ENCODE results near the gene PGF.
A peak's percentile ranks its signal among the peaks of the same experiment; 100 is the strongest.
"Not testable (repeated sequence)": the region's sequence is repeated elsewhere in the genome, so short reads cannot be mapped to it uniquely, and the experiment has no call there.

PGF gene

GRCh38 chr14:74955229-74956026, at the start of gene PGF:
TSS of gene PGF (minus strand) at chr14:74955597. CDS start at chr14:74955242, 355 bp downstream.
- DNase-seq (ENCODE audit: low spot score): peak; percentile 78

DNA sequence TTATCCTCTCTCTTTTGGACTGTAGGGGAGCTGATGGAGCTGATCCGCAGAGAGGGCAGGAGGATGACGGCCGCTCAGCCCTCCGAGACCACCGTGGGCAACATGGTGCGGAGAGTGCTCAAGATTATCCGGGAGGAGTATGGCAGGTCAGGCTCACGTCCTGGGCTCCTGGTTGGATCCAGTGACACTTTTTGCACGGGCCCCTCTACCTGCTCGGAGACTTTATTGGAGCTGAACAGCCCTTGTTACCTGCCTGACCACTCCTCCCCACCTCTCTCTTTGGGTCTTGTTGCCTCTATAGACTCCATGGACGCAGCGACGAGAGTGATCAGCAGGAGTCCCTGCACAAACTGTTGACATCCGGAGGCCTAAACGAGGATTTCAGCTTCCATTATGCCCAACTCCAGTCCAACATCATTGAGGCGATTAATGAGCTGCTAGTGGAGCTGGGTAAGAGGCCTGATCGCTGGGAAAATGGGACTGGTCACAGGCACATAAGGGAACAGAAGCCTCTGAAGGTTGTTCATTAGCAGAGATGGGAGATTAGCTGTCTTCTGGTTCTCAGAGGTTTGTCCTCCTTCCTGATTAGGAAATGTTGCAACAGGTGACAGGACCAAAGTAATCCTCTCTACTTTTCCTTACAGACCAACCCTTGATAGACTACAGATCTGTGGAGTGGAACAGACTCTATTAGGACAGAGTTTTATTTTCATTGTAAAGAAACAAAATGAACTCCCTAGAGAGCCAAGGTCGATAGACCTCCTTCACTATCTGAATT, 48.0 kb upstream of the PGF start:
- no peak for DNase-seq (ENCODE audit: low spot score)

GRCh38 chr14:75002392-75003249, 47.2 kb upstream of the PGF start, which contains the start of gene EIF2B2:
TSS of gene EIF2B2 (plus strand) at chr14:75002921. CDS start at chr14:75002991, 70 bp downstream.
- DNase-seq (ENCODE audit: low spot score): peak; percentile 95

DNA sequence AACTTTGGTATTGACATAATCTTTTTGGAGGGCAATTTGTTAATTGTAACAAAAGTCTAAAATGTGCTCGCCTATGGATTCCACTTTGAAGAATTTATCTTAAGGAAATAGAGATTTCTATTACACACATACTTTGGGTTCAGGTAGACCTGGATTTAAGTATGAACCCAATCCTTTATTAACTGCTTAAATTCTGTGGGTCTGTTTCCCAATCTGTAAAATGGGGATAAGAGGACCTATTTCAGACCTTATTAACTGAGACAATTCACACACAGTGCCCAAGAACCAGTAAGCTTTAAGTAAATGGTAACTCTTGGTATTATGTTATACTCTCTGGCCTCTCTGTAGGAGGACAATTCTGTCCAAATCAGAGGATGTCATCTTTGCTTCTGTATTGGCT, 46.5 kb upstream of the PGF start:
- DNase-seq (ENCODE audit: low spot score): no peak

DNA sequence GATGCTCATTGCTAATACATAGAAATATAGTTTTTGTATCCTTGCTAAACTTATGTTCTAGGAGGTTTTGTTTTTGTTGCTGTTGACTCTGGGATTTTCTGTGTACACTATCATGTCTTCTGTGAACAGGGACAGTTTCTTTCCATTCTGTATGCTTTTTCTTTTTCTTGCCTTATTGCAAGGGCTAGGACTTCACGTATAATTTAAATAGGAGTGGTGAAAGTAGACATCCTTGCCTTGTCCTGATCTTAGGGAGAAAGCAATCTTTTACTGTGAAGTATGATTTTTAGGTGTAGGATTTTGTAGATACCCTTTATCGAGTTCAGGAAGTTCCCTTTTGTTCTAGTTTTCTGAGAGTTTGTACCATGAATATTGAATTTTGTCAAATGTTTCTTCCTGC, 45.9 kb upstream of the PGF start:
- no peak for DNase-seq (ENCODE audit: low spot score)

DNA sequence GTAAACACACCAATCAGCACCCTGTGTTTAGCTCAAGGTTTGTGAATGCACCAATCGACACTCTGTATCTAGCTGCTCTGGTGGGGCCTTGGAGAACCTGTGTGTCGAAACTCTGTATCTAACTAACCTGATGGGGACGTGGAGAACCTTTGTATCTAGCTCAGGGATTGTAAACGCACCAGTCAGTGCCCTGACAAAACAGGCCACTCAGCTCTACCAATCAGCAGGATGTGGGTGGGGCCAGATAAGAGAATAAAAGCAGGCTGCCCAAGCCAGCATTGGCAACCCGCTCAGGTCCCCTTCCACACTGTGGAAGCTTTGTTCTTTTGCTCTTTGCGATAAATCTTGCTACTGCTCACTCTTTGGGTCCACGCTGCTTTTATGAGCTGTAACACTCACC, 40.4 kb upstream of the PGF start:
- not testable (repeated sequence) for DNase-seq (ENCODE audit: low spot score)

DNA sequence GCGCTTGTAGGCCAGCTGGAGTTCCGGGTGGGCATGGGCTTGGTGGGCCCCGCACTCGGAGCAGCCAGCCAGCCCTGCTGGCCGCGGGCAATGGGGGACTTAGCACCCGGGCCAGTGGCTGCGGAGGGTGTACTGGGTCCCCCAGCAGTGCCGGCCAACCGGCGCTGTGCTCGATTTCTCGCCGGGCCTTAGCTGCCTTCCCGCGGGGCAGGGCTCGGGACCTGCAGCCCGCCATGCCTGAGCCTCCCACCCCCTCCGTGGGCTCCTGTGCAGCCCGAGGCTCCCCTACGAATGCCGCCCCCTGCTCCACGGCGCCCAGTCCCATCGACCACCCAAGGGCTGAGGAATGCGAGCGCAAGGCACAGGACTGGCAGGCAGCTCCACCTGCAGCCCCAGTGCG, 38.8 kb upstream of the PGF start:
- DNase-seq (ENCODE audit: low spot score): not testable (repeated sequence)

DNA sequence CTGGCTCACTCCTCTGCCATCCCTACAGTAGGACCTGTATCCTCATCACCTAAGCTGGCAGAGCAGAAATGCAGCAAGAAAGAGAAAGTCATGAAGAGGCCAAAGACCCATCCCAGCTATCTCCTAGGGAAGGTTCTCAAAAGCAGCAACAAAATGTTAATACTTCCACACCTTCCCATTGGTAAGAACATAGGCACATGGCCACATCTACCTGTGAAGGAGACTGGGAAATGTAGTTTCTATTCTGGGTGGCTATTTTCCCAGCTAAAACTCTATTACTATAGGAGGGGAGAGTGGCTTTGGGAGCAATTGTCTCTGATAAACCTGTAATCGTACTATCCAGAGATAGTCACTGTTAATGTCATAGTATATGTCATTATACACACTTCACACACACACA, 33.6 kb upstream of the PGF start:
- DNase-seq (ENCODE audit: low spot score): no peak

- DNase-seq (ENCODE audit: low spot score): peak; percentile 37
Measured at GRCh38 chr14:74988131-74988530, 32.7 kb upstream of the PGF start.

DNA sequence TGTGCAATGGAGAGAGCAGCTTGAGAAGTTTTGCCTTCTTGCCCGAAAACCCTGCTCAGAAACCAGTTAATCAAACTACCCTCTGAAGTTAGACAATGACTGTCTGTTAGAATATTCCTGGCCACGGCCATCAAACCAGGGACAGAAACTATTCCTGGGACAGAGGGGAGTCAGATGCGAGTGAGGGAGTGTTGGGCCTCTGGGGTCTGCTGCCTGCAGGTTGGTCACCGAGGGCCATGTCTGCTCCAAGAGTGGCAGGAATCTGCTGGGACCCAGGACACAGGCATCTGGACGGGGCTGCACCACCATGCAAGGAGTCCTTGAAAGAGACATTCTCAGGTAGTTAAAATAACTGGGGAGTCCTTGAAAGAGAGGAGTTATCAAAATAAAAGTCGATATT, 30.4 kb upstream of the PGF start:
- DNase-seq (ENCODE audit: low spot score): no peak

GRCh38 chr14:74985028-74985310, 29.6 kb upstream of the PGF start:
- no peak for DNase-seq (ENCODE audit: low spot score)

GRCh38 chr14:74984236-74985027, 29.0 kb upstream of the PGF start:
- no peak for DNase-seq (ENCODE audit: low spot score)

DNA sequence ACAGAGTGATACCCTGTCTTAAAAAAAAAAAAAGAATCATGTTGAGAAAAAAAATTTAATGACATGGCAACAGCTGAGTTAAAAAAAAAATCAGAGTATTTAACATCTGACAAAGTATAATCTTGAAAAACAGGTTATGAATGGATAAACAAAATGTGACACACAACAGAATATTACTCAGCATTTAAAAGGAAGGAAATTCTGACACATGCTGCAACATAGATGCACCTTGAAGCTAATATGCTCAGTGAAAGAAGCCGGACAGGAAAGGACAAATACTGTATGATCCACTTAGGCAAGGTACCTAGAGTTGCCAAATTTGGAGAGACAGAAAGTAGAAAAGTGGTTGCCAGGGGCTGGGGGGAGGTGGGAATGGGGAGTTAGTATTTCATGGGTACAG, 27.9 kb upstream of the PGF start:
- no peak for DNase-seq (ENCODE audit: low spot score)

DNA sequence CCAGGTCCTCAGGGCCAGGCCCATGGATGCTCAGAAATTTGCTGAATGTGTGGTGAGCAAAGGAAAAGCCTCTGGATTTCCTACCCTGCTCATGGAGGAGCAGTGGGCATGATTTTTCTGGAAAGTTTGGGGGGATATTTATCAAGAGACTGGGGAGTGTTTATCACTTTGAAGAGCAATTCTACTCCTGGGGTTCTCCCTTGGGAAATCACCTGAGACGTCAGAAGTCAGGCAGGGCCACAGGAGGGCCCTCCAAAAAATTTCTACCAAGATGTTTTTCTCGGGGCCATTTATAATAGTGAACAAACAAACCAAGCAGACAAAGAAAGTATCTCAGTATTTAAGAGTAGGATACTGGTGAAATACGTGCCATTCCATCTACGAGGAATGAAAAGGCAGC, 27.3 kb upstream of the PGF start:
- no peak for DNase-seq (ENCODE audit: low spot score)

GRCh38 chr14:74981833-74982232, 26.4 kb upstream of the PGF start:
- no peak for DNase-seq (ENCODE audit: low spot score)

GRCh38 chr14:74981462-74981782, 26.0 kb upstream of the PGF start:
- DNase-seq (ENCODE audit: low spot score): no peak

DNA sequence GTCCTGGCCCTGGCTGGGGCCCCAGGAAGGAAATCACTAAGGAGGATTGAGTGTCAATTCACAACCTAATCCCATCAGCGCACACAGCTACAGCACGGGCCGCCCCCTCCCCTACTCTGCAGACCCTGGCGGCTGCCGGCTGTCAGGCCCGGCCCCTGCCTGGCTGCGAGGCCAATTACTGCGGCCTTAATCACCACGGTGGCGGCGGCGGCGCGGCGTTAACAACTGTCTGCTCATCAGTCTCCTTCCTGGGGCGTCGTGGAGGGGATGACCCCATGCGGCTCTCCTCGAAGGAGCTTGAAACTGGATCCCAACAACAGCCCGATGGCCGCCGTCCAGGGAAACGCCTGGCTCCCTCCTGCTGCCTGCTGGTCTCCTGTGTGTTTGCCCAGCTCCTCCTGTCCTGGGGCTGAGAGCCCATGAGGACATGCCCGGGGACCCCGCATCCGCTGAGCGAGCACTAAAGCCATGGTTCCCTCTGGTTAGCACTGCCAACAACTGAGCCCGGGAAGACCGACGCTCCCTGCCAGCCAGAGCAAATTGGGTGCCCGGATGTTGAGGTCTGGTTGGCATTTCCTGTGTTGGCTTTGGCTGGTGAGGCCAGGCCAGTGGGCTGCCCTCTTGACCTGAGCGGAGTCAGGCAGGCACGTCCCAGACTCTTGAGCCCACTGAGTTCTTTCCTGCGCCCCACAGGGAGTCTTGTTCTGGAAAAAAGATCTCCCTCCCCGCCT, 25.5 kb upstream of the PGF start:
- no peak for DNase-seq (ENCODE audit: low spot score)

DNA sequence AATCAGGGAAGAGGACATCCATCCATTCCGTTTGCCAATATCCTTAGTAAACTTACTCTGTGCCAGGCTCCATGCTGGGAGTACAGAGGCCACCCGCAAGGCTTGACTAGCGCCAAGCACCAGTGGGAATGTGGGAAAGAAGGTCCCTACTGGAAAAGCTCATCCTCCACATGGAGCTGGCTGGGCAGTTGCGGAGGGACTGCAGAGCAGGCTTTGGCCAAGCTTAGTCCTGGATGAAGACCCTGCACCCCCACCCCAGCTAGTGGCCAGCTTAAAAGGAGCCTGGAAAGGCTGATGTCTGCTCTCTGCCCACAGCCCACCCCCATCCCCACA, 25.0 kb upstream of the PGF start:
- DNase-seq (ENCODE audit: low spot score): no peak

DNA sequence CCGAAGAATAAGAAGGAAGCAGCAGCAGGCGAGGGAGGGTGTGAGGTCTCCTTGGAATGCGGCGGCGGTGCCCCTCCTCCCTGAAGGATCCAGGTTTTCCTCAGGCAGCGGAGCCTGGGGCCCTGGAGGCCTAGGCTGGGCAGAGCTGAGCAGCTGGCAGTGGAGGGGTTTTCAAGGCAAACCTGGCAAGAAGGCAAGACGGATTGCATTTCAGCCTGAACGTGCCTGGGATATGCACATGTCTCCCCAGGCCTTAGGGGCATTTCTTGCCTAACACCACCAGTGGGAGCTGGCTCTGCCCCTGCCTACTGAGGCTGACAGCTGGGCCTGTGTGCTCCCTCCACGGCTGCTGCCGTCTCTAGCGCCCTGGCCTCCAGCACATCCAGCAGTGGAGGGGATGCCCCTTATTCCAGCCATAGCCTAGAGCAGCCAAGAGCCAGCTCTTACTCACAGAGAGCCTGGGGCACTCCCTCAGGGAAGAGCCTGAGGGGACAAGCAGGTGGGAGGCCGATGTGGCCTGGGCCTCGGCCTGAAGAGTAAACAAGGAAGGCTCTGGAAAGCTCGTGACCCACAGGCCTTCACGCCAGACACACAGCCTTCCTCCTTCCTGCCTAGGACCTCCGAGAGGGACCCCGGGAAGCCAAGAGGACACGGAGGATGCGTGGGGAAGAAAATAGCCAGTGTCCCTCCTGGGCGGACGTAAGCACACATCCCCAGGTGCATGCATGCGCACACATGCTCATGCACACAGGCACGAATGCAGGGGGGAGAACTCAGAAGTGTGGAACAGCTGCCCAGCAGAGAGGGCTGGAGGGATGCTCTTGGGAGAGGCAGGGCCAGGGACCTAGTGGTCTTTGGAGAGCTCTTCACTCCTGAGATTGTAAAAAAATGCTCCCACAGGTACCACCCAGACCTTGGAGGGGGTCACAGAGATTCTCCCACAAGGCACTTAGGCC, 24.3 kb upstream of the PGF start:
- DNase-seq (ENCODE audit: low spot score): no peak

GRCh38 chr14:74979029-74979428, 23.6 kb upstream of the PGF start:
- no peak for DNase-seq (ENCODE audit: low spot score)
